Astrocyte (in vitro differentiated cells and primary cell): Measurements from ENCODE around the gene SPRR1A.

Experiments
- CTCF ChIP-seq: IDR thresholded peaks from 2 replicates; pipeline ENCODE4 v1.5.1; 2011; ENCODE audit warnings: low read depth, mild to moderate bottlenecking, inconsistent platforms, low read length, moderate library complexity; ENCODE audit not compliant: insufficient read depth
- EZH2 ChIP-seq: IDR thresholded peaks from 2 replicates; pipeline ENCODE4 v1.6.1; 2012; ENCODE audit warnings: mild to moderate bottlenecking, low read length, inconsistent platforms; ENCODE audit not compliant: insufficient read depth

- TF ChIP-seq CTCF (no peak), EZH2 (no peak)
Observed at GRCh38 chr1:152940614-152941013, 43.3 kb upstream of the SPRR1A start.
